DMS 273 (cell line): ENCODE measurements around the gene PODNL1.

Source experiments
- DNase-seq: peaks from one replicate; lab custom pipeline; 2025; ENCODE audit not compliant: unreplicated experiment; lab: John Stamatoyannopoulos, UW

PODNL1 gene

GRCh38 chr19:13938301-13939064 lies at the start of gene PODNL1:
PODNL1 (minus strand) TSS chr19:13938417; CDS start chr19:13938181, 236 bp downstream.
- peak; percentile 39 for DNase-seq

DNA sequence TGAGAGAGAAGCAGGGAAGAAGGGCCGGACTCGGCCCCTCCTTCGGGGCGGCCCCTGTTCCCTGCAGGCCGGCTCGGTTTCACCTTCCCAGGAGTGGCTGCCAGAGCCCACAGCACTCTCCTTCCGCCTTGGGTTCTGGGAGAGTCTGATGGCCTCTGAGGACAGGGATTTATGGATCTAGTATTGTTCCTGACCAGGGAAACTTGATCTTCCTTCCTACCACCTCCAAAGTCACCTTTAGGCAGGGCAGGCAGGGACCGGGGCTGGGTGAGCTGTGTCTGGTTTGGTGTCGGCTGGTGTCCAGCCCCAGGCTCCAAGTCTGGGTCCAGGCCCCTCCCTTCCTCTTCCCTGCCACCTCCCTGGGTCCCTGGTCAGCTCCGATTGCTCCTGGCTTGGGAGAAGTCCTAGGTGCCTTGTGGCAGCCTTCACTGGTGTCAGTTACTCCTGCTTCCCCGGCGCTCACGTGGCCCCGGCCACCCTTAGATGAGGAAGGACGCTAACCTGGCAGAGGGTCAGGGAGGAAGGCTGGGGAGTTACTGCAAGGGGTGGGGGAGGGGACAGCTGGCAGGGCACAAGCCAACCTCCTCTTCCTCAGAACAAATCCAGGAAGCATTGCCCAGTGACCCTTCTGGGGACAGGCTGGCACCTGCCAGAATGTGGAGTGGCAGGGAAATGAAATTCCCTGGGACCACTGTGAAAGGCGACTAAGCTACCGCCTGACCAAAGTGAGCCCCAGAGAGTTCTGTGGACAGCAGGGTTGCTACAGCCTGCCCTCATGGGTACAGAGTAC lies 49.1 kb upstream of the PODNL1 start:
- DNase-seq: no peak

DNA sequence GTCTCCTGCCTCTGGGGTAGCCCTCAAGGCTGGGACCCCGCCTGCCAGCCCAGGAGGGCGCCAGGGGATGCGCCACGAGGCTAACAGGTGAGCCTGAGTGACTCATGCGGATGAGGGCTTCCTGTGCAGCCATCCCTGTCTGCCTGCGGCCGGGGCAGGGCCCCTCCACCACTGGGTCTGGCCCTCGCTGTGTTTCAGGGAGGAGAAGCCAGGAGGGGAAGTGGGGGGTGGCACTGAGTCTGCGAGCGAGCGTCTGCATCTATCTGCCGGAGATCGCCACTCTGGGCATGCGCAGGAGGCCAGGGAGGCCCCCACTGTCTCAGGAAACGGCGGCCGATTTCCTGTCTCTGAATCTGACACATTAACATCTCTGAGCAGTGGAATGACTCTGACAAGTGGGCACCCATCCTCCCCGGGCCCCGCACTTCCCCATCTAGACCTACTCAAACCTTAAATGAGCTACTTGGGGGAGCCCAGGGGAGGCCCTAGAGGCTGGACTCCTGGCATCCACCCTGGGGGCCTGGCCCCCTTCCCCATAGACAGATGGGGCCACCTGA lies 48.2 kb upstream of the PODNL1 start:
- no peak for DNase-seq

- DNase-seq: peak; percentile 44
Observed at GRCh38 chr19:13985771-13986347, 47.6 kb upstream of the PODNL1 start.

DNA sequence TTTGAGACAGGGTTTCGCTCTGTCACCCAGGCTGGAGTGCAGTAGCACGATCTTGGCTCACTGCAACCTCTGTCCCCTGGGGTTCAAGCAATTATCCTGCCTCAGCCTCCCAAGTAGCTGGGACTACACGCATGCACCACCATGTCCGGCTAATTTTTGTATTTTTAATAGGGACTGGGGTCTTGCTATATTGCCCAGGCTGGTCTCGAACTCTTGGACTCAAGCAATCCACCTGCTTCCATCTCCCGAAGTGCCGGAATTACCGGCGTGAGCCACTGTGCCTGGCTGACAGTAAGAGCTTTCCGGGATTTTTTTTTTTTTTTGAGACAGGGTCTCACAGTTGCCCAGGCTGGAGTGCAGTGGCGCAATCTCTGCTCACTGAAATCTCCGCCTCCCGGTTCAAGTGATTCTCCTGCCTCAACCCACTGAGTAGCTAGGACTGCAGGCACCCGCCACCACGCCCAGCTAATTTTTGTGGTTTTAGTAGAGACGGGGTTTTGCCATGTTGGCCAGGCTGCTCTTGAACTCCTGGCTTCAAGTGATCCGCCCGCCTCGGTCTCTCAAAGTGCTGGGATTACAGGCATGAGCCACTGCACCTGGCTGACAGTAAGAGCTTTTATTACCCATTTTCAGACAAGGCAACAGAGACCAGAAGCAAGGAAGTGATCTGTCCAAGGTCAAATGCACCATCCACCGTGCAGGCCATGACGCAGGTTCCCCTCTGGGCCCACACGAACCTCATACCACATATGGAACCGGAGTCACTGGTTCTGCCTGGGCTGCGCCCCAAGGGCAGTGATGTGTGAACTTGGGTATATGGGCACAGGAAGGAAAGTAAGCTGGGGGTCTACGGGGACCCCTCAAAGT lies 46.9 kb upstream of the PODNL1 start:
- DNase-seq: no peak

DNA sequence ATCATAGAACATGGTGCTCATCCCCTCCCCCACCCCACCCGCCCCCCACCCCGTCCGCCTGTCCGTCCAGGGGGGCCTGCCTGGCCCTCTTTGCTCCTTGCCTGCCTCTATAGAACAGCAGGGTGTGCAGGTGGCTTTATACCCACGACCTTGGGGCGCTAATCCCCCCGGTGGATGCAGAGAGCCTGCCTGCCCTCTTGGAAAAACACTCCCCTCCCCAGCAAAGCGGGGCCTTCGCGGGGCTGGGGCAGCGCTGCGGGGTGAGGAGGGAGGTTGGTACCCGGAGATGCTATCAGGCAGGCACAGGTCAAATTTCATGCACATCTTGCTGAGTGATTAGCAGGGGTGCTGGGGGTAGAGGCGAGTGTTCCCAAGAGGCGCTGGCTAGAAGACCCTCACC lies 46.0 kb upstream of the PODNL1 start:
- peak; percentile 38 for DNase-seq

- peak; percentile 24 for DNase-seq
Observed at GRCh38 chr19:13983213-13983889, 45.1 kb upstream of the PODNL1 start.

- DNase-seq: no peak
Observed at GRCh38 chr19:13982773-13983172, 44.6 kb upstream of the PODNL1 start.

DNA sequence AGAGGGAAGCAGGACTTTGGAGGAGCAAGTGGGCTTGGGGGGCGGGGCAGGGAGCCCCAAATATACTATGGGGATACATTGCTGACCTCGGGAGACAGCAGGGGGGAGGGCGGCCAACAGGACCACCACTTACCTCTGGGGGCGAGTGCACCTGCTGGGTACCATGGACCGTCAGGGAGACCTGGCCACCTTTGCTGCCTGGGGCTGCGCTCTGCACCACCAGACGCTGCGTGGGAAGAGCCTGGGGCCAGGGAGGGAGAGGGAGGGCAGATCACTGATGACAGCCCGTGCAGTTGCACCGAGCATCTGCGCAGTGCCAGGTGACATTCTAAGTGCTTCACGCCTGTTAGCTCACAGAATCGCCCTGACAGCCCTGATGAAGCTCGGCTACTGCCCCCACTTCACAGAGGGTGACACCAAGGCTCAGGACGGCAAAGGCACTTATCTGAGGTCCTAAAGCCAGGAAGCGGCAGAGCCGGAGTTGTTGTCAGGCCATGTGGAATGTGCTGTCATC lies 43.8 kb upstream of the PODNL1 start:
- DNase-seq: no peak

GRCh38 chr19:13981467-13981866 lies 43.2 kb upstream of the PODNL1 start:
- DNase-seq: no peak

GRCh38 chr19:13981021-13981420 lies 42.8 kb upstream of the PODNL1 start:
- no peak for DNase-seq

GRCh38 chr19:13980340-13980739 lies 42.1 kb upstream of the PODNL1 start:
- DNase-seq: no peak

GRCh38 chr19:13979686-13980085 lies 41.5 kb upstream of the PODNL1 start:
- DNase-seq: no peak

- no peak for DNase-seq
Observed at GRCh38 chr19:13979244-13979615, 41.0 kb upstream of the PODNL1 start.

DNA sequence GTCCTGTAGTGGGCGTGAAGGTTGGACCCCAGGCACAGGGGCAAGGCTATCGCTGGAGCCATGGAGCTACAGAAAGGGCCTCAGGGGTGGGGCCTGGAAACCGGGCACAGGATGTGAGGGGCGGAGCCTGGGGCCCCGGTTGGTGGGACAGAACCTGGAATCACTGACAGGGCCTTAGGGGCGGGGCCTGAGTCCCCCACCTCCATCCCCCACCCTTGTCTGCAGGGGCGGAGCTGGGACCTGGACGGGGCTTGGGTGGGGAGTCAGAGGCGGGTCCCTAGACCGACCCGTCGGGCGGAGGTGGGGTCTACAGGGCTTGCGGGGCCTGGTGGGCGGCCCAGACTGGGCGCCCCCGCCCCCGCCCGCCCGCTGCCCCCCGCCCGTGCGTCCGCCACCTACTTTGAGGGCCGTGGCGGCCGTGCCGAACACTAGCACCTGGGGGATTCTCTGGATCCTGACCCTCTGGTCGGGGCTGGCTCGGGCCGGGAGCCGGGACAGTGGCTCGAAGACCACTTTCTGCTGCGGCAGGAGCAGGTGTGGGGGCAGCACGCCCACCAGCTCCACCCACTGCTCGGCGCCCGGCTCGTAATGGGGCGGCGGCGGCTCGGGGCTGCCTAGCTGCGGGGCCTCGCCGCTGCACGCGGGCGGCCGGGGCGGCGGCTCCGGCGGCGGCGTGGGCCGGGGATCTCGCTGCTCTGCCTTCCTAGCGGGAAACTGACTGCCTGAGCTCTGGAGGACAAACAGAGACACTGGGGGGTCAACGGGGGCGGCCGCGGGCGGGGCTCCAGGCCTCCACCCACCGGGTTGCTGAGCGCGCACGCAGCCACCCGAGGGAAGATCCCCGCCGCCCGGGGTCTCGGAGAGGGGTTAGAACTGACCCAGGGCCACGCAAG lies 40.4 kb upstream of the PODNL1 start:
- peak; percentile 41 for DNase-seq

DNA sequence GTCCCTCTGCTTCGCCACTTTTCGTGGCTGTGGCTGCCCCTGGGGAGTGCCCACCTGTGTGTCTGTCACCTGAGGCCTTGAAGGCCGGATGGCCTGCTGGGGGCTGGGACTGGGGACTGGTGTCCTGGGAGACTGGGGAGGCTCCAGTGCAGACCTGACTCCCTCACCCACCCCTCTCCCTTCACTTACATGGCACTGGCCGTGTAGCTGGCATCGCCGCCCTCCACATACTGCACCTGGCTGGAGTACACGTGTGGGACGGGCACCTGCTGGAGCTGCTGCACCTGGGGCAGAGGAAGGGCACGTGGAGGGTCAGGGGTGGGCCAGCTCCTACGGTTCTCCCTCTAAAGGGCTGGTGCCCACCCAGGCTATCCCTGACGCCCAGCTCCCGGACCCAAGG lies 39.6 kb upstream of the PODNL1 start:
- DNase-seq: no peak

DNA sequence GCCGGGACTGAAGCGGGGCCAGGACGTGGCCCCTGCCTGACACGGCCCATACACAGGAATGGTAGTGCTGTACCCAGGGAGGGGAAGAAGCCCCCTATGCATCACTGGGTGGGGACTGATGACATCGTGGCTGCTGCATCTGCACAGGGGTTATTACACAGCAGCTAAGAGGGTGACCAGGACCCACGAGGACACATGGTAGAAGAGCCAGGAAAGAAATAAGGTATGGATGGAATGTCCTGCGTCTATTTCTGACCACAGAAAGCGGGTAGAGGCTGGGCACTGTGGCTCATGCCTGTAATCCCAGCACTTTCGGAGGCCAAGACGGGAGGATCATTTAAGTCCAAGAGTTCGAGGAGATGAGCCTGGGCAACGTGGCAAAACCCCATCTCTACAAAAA lies 38.2 kb upstream of the PODNL1 start:
- DNase-seq: no peak

DNA sequence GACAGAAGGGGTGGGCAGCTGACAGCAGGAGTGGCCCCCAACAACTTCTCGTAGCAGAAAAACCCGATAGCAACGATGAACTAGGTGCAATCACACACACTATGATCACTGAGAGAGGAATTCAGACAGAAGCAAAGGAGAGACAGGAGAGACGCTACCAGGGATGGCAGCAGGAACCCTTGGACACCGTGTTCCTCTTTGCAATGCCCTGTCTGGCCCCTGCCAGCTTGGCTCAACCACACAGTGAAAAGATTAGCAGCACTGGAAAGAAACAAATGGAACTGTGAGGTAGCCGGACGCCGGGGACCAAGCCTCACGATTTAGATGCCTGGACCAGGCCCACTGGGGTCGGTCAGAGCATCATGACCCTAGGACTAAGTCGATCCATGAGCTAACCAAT lies 37.7 kb upstream of the PODNL1 start:
- DNase-seq: no peak

DNA sequence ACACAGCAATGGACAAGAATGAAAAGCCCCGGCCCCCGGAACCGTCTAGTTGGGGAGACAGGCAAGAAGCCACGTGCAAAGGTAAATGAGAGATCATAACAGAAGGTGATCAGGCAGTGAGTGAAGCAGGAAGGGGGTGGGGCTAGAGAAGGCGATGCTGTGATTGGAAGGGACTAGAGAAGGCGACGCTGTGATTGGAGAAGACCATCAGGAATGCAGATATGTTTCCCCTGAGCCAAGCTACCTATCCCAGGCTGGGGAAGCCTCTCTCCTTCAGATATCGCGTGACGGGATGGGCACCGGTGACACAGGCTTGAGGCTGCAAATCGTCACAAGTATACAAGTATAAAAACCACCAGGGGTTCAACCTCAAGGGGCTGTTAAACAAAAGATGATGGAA lies 35.9 kb upstream of the PODNL1 start:
- DNase-seq: peak; percentile 46
